G401.6 (cell line): ENCODE results near the gene GPR6.

ENCODE experiments used
- FAIRE-seq: peaks from 2 replicates; lab custom pipeline; 2012; peaks lifted over from hg19 to GRCh38; lab: Jason Lieb, UNC

GPR6 gene

GRCh38 chr6:109978174-109979032 lies at the start of gene GPR6:
Gene GPR6, plus strand, starts transcription at chr6:109978311. Its CDS starts 802 bp downstream, at chr6:109979113.
- no peak for FAIRE-seq

GRCh38 chr6:109934293-109934692 lies 43.8 kb upstream of the GPR6 start:
- FAIRE-seq, result no peak

- no peak for FAIRE-seq
Measured at GRCh38 chr6:109939654-109940053, 38.5 kb upstream of the GPR6 start.

- FAIRE-seq, result no peak
Measured at GRCh38 chr6:109944448-109944847, 33.7 kb upstream of the GPR6 start.

GRCh38 chr6:109945091-109945490 lies 33.0 kb upstream of the GPR6 start:
- FAIRE-seq, result no peak

GRCh38 chr6:109946979-109947378 lies 31.1 kb upstream of the GPR6 start:
- FAIRE-seq, result no peak

- no peak for FAIRE-seq
Measured at GRCh38 chr6:109949281-109950065, 28.6 kb upstream of the GPR6 start.

- no peak for FAIRE-seq
Measured at GRCh38 chr6:109955491-109955890, 22.6 kb upstream of the GPR6 start.

GRCh38 chr6:109958626-109959025 lies 19.5 kb upstream of the GPR6 start:
- no peak for FAIRE-seq

GRCh38 chr6:109961611-109962041 lies 16.5 kb upstream of the GPR6 start:
- no peak for FAIRE-seq

GRCh38 chr6:109962271-109962670 lies 15.8 kb upstream of the GPR6 start:
- FAIRE-seq, result no peak

GRCh38 chr6:109963598-109964170 lies 14.4 kb upstream of the GPR6 start:
- no peak for FAIRE-seq

- FAIRE-seq, result no peak
Measured at GRCh38 chr6:109964949-109965348, 13.2 kb upstream of the GPR6 start.

- no peak for FAIRE-seq
Measured at GRCh38 chr6:109966299-109966698, 11.8 kb upstream of the GPR6 start.

GRCh38 chr6:109977791-109978173 lies 329 bp upstream of the GPR6 start:
- no peak for FAIRE-seq

GRCh38 chr6:109979033-109979921 lies 1.2 kb downstream of the GPR6 start:
- FAIRE-seq, result no peak

- no peak for FAIRE-seq
Measured at GRCh38 chr6:109984410-109984809, 6.3 kb downstream of the GPR6 start.

GRCh38 chr6:109987196-109987595 lies 9.1 kb downstream of the GPR6 start:
- FAIRE-seq, result no peak

- no peak for FAIRE-seq
Measured at GRCh38 chr6:109991201-109992101, 13.3 kb downstream of the GPR6 start.

GRCh38 chr6:109998159-109998785 lies 20.2 kb downstream of the GPR6 start:
- no peak for FAIRE-seq
